ENCODE results near the gene ATG5.

ATG5 gene

DNA sequence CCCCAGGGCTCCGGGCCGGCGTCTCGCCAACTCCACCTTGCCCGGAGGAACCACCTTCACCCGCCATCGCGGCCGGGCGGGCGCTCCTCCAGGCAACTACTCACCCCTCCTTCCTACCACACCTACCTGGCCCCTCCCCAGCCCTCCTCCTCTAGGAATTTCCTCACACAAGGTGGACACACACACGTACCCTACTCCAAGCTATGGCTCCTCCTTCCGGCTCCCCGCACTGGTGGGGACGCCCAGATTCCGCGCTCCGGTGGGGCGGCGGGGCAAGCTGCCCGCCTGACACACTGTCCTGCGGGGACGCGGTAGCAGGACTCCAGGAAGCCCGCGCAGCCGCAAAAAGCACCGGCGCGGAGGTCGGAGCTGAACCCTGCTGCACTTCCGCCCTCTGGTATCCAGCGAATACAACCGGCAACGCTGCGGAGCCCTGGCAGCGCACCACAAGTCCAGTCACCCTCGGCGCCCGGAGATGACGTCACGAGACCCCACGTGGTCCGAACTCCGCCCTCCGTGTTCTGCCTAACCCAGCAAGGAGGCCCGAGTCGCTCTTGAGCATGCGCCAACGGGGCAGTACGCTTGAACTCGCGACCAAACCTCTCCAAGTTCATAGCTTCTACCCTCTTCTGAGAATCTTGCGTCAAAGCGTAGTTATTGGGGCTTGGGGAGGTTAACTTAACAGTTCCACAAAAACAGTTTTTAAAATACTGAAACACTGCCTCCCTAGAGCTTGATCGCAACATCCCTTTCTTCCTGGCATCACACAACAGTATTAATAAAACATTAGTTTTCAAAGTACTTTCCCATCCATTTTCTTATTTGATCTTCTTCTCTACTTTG is at the start of gene ATG5:
ATG5 (minus strand) TSS at position 425 of the 843 bp plus-strand sequence. CDS start 9,552 bp downstream, outside the sequence.
- DNase-seq = peak; percentile 99

DNA sequence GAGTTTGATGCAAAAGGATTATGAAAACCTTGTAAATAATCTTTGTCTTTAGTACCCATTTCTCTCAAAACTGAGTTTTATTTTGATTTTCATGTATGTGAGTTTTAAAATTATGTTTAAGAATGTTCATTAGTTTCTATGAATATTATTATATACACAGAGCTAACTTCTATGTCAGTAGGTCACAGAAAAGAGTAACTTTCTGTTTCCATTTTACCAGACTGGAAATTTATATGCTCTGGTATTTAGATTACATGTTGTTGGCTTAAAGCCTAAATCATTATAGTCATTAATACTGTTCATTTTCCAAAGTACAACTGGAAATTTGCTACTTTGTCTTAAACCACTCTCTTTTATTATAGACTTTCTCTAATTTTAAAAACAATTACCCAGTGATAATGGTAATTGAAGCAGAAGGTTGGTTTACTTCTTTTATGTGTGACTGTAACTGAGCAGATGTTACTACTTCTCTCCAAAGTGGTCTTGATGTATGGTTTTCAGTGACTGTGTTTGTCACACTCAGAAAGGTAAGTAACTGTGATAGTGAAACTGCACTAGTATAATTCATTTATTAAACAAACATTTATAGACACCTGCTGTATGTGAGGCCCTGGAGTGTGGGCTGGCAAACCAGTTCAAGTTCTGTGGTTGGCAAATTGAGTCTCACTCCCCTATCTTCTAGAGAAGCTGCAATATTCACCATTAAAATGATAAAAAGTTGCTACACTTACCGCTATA is 48.1 kb upstream of the ATG5 start:
- no peak for DNase-seq

DNA sequence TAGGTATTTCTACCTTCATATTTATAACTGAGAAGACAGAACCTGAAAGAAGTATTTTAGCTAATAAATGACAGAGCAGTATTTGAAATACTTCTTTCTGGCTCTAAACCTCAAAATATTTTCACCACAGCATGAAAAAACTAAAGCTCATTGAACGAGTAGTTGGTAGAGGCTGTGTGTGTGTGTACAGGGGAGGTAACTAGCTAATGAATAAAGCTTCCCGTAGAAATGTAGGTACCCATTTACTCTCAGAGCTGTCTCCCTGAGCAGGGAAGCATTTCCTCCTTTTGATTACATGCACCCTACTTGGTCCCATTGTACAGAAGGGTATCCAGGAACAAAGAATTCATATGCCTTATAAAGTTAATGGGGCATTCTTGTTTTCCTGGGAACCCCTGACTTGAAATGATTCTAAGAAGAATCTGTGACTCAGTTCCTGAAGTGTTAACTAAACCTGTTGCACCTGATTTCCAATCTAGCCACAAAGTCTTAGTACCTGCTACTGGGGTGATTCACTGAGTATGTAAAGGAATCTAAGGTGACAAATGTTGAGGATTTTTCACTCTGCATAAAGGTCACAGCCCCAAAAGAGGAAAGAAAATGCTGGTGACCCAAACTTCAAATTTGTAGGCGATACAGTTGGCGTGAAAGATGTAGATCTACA is 47.4 kb upstream of the ATG5 start:
- DNase-seq = no peak

GRCh38 chr6:106370639-106371038 is 45.1 kb upstream of the ATG5 start:
- DNase-seq = no peak

GRCh38 chr6:106369739-106370138 is 44.2 kb upstream of the ATG5 start:
- DNase-seq = no peak

DNA sequence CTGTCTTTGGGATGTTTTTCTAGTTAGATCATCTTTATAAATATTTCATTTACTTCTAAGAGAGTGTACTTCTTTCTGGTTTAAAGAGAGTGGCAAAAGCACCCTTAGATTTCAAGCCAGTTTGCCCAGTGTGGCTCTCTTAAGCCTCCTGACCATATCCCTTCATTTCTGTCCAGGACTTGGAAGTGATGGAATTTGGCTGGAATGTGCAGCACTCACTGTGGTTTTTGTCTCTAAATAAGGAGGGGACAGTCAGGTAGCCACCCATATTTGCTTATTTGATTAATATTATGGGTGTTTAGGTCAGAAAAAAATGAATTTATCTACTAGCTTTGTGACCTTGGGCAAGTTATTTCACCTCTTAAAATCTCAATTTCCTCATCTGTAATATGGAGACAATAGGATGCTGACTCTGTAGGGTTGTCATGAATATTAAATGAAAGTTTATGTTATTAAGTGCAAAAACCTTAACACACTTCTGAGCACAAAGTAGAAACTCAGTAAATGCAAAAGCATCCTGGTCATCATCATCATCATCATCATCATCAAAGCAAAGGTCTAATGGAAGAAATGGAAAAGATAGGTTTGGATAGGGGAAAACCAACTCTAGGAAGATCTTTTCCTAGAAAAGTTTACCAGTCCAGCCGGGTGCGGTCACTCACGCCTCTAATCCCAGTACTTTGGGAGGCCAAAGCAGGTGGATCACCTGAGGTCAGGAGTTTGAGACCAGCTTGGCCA is 38.0 kb upstream of the ATG5 start:
- no peak for DNase-seq

GRCh38 chr6:106360989-106361430 is 35.5 kb upstream of the ATG5 start:
- peak; percentile 18 for DNase-seq

- peak; percentile 53 for DNase-seq
These were observed 34.9 kb upstream of the ATG5 start, which contains the start of gene CRYBG1 for GRCh38 chr6:106360410-106360988. Gene CRYBG1 (plus strand): TSS chr6:106360717. CDS start chr6:106360909, 192 bp downstream.

GRCh38 chr6:106359959-106360409 is 34.4 kb upstream of the ATG5 start:
- no peak for DNase-seq

DNA sequence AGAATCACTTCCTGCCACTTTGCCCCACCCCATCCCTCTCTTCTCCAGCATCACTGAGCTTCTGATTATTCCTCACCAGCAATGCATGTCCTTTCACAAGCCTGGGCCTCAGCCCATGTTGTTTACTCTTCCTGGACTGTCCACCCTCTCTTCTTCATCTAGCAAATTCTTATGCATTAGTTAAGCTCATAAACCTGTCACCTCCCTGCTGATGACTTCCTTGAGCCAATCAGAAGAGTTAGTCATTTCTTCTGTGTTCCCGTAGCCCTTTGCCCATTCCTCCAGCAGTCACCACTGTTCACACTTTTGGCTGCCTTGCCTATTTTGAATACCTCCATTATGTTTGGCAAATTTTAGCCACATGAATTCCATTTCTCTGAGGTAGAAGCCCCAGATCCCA is 30.8 kb upstream of the ATG5 start:
- no peak for DNase-seq

DNA sequence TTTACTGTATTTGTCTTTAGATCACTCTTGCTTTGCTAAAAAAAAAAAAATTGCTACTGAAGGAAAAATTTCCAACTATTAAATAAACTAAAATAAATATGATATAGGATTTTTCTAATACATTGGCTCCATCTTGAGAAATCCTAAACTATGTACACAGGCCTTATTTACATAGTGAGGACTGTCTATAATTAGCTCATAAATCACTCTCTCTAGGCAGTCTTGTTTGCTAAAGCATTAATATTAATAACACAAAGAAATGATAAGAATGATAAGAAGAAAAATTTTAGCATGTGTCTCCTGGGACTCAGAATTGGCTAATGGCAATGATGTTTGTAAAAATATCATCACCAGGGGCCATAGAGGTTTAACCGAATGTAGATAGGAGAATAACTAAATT is 21.7 kb upstream of the ATG5 start:
- DNase-seq = no peak

DNA sequence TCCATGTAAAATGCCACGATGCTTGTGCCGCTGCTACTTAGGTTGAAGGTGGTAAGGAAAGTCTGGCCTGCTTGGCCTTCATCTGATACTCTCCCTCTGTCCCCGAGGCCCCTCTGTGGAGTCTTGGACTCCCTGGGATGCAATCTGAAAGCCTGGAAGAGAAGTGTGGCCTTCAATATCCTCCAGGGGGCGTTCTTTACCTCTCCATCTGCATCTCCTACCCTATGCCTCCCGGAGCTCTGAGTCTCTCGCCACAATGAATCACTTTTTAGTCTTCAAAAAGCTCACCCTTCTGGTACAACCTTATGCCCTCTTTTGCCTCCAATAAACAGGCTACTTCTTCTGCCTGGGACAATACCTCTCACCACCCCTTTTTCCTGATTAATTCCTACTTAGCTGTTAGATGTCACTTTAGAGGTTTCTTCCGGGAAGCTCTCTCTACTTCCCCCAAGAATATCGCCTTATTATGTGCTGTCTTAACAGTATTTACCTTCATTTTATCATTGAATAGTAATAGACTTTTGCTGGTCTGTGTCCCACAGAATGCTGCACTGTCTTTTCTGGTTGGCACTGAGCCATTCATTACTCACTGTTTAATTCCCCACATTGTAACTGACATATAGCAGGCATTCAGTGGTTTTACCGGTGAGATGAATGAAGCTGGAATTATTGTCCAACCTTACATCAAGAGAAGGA is 13.9 kb upstream of the ATG5 start:
- DNase-seq = peak; percentile 35

- DNase-seq = peak; percentile 28
These were observed 9.3 kb upstream of the ATG5 start for GRCh38 chr6:106334646-106335448.

- no peak for DNase-seq
These were observed 729 bp downstream of the ATG5 start for GRCh38 chr6:106324726-106325335.

- DNase-seq = no peak
These were observed 3.6 kb downstream of the ATG5 start for GRCh38 chr6:106321940-106322339.

GRCh38 chr6:106318851-106319250 is 6.7 kb downstream of the ATG5 start:
- no peak for DNase-seq

DNA sequence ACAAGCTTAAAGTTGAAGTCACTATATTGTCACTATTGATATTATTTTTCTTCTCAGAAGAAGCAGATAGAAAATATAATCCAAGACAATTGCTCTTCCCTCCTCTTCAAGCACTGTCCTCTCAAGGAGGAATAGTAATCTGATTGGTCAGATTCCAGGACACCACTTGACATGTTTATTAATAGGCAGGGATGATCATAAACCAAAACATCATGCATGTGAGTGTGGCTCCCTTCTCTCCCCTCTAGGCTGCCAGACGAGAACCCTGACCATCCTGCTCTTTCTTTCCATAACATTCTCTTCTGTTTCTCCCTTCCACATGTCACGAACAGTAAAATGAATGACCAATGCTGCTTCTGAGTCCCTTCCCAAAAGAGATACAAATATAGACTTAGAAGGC is 7.5 kb downstream of the ATG5 start:
- DNase-seq = no peak

DNA sequence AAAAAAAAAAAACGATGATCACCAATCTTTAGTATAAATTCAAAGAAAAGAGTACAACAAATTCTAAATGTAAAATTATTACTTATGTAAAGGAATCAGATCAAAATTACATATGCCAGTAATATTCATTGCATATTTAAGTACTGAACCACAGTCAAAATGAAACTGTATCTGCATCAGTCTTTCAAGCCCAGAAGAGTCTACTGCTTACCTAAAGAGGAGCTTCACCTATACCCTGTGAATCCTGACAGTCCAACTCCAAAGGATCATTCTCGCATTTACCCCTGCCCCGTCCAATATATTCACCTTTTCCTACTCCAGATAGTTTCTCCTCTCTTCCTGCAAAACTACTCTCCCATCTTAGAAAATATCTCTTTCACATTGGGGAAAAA is 9.2 kb downstream of the ATG5 start:
- DNase-seq = no peak

DNA sequence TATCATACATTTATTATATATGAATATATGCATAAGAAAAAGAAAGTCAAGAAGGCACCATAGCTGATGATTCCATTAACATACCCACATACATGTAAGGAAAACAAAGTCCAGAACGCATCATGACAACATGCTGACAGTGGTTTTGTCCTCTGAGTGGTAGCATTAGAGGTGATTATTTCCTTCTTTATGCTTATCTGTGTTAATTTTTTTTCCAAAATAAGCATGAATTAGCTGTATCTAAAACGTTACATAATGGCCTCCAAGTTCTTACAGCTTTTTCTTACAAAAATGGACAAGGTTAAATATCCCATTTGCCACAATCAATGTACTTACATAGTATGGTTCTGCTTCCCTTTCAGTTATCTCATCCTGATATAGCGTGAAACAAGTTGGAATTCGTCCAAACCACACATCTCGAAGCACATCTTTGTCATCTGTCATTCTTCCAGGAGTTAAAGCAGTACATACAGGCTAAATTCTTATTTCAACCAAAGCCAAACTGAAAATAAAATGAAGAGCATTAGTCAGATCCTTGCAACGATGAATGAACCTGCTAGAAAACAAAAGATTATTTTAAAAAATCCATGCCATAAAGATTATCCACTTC is 9.7 kb downstream of the ATG5 start:
- no peak for DNase-seq
